Measurements from ENCODE around the gene DMKN.

The DMKN gene

GRCh38 chr19:35549879-35550523 is 36.6 kb upstream of the DMKN start:
- no peak for ATAC-seq
- TF ChIP-seq PPARA (CRISPR knock-in tag; IDR thresholded peaks at IDR 0.05; ENCODE audit: borderline replicate concordance) (no peak), OSR1 (CRISPR knock-in tag; IDR thresholded peaks at IDR 0.05) (no peak), ZNF70 (CRISPR knock-in tag; IDR thresholded peaks at IDR 0.05) (no peak), CSRNP3 (CRISPR knock-in tag; IDR thresholded peaks at IDR 0.05) (no peak), RARB (CRISPR knock-in tag; IDR thresholded peaks at IDR 0.05) (no peak), TSHZ2 (CRISPR knock-in tag; IDR thresholded peaks at IDR 0.05) (no peak), ZNF565 (CRISPR knock-in tag; conservative IDR thresholded peaks at IDR 0.05; ENCODE audit: low read depth) (no peak), CSDC2 (CRISPR knock-in tag; IDR thresholded peaks at IDR 0.05) (no peak), ARNTL (CRISPR knock-in tag; IDR thresholded peaks at IDR 0.05; ENCODE audit: borderline replicate concordance, low read depth) (no peak), TCF4 (CRISPR knock-in tag; IDR thresholded peaks at IDR 0.05; ENCODE audit: borderline replicate concordance) (no peak), BACH2 (CRISPR knock-in tag; IDR thresholded peaks at IDR 0.05; ENCODE audit: borderline replicate concordance) (no peak), GLIS3 (CRISPR knock-in tag; IDR thresholded peaks at IDR 0.05) (no peak), TOX (CRISPR knock-in tag; IDR thresholded peaks at IDR 0.05; ENCODE audit: borderline replicate concordance) (no peak), ZC3H10 (CRISPR knock-in tag; IDR thresholded peaks at IDR 0.05) (no peak)
- TF ChIP-seq, protein P1, sequence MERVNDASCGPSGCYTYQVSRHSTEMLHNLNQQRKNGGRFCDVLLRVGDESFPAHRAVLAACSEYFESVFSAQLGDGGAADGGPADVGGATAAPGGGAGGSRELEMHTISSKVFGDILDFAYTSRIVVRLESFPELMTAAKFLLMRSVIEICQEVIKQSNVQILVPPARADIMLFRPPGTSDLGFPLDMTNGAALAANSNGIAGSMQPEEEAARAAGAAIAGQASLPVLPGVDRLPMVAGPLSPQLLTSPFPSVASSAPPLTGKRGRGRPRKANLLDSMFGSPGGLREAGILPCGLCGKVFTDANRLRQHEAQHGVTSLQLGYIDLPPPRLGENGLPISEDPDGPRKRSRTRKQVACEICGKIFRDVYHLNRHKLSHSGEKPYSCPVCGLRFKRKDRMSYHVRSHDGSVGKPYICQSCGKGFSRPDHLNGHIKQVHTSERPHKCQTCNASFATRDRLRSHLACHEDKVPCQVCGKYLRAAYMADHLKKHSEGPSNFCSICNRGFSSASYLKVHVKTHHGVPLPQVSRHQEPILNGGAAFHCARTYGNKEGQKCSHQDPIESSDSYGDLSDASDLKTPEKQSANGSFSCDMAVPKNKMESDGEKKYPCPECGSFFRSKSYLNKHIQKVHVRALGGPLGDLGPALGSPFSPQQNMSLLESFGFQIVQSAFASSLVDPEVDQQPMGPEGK (CRISPR knock-in tag; IDR thresholded peaks at IDR 0.05; ENCODE audit: borderline replicate concordance), result no peak
- TF ChIP-seq, protein P2, sequence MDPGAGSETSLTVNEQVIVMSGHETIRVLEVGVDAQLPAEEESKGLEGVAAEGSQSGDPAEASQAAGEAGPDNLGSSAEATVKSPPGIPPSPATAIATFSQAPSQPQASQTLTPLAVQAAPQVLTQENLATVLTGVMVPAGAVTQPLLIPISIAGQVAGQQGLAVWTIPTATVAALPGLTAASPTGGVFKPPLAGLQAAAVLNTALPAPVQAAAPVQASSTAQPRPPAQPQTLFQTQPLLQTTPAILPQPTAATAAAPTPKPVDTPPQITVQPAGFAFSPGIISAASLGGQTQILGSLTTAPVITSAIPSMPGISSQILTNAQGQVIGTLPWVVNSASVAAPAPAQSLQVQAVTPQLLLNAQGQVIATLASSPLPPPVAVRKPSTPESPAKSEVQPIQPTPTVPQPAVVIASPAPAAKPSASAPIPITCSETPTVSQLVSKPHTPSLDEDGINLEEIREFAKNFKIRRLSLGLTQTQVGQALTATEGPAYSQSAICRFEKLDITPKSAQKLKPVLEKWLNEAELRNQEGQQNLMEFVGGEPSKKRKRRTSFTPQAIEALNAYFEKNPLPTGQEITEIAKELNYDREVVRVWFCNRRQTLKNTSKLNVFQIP (CRISPR knock-in tag; IDR thresholded peaks at IDR 0.05; ENCODE audit: borderline replicate concordance, low read depth), result no peak

DNA sequence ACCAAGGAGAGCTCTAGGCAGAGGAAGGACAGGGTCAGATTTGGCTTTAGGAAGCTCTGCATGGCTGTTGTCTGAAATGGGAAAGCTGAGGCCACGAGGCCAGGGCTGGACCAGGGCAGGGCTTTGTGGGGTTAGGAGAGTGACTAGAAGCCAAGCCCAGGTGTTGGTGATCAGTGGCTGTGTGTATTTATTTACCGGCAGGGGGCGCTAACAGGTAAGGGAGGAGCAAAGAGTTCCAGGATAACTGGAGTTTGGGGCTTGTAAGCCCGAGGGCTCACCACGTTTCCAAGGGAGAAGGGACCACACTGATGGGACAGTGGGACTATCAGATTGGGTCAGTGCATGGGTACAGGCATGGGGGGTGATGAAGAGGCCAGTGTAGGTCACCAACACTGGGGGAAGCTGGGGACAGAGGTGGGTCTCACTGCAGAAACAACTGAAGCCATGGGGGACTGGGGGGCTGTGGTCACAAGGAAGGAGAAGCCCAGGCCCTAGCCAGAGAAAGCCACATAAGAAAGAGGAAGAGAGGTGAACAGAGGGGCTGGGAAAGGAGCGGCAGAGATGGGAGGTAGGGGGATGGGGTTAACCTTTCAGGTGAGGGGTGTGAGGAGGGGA is 35.8 kb upstream of the DMKN start:
- TF ChIP-seq ZNF8 (CRISPR knock-in tag; IDR thresholded peaks at IDR 0.05) (no peak), BACH2 (CRISPR knock-in tag; IDR thresholded peaks at IDR 0.05; ENCODE audit: borderline replicate concordance) (no peak), ZNF70 (CRISPR knock-in tag; IDR thresholded peaks at IDR 0.05) (no peak), ZC3H10 (CRISPR knock-in tag; IDR thresholded peaks at IDR 0.05) (no peak), ESRRG (CRISPR knock-in tag; IDR thresholded peaks at IDR 0.05) (no peak), GLIS3 (CRISPR knock-in tag; IDR thresholded peaks at IDR 0.05) (no peak), TCF4 (CRISPR knock-in tag; IDR thresholded peaks at IDR 0.05; ENCODE audit: borderline replicate concordance) (no peak), TOX (CRISPR knock-in tag; IDR thresholded peaks at IDR 0.05; ENCODE audit: borderline replicate concordance) (no peak), RARB (CRISPR knock-in tag; IDR thresholded peaks at IDR 0.05) (no peak), ARNTL (CRISPR knock-in tag; IDR thresholded peaks at IDR 0.05; ENCODE audit: borderline replicate concordance, low read depth) (no peak), PPARA (CRISPR knock-in tag; IDR thresholded peaks at IDR 0.05; ENCODE audit: borderline replicate concordance) (no peak), OSR1 (CRISPR knock-in tag; IDR thresholded peaks at IDR 0.05) (no peak), ZNF565 (CRISPR knock-in tag; conservative IDR thresholded peaks at IDR 0.05; ENCODE audit: low read depth) (no peak)
- TF ChIP-seq, protein P2 (CRISPR knock-in tag; IDR thresholded peaks at IDR 0.05; ENCODE audit: borderline replicate concordance, low read depth), result no peak
- TF ChIP-seq, protein P1 (CRISPR knock-in tag; IDR thresholded peaks at IDR 0.05; ENCODE audit: borderline replicate concordance), result no peak
- ATAC-seq, result peak; percentile 45

All from SK-N-SH treated with all-trans-retinoic acid at 6 μM for 48 hours (cell line).